NB4 (cell line): ENCODE results near the gene SLC22A23.

Experiments used
- CTCF ChIP-seq: IDR thresholded peaks from one replicate; pipeline ENCODE4 v1.5.1; 2012; ENCODE audit warnings: low read depth, low read length
- MAX ChIP-seq: IDR thresholded peaks from 2 replicates; pipeline ENCODE4 v1.6.1; 2011; ENCODE audit warnings: low read depth, low read length
- POLR2A ChIP-seq: IDR thresholded peaks from 2 replicates; pipeline ENCODE4 v1.6.1; 2011; ENCODE audit warnings: mild to moderate bottlenecking; ENCODE audit not compliant: insufficient read length; ENCODE audit errors: extremely low read depth

GRCh38 chr6:3316331-3316730, 140.5 kb downstream of the SLC22A23 start:
- TF ChIP-seq POLR2A (no peak), CTCF (no peak), MAX (no peak)
